Karpas-422 (cell line): ENCODE data around the gene SLC22A4. TPM values are rescaled to one million over a fixed set of nuclear protein-coding genes. Genes with fewer than 3 reads are reported as not detected.

Experiments
- DNase-seq: peaks from one replicate; pipeline ENCODE4 v3.0.0-alpha.2; 2015
- H2AFZ ChIP-seq: fragments of 200-600 bp; sonication (generic); 2 replicates; pipeline ENCODE4 v1.6.1; 2014; ENCODE audit warnings: antibody characterized with exemption, low read length, mixed read lengths
- H3K27ac ChIP-seq: fragments of 200-600 bp; sonication (generic); 2 replicates; pipeline ENCODE4 v1.5.1; 2014; ENCODE audit warnings: mild to moderate bottlenecking, low read length, moderate library complexity
- H3K27me3 ChIP-seq: fragments of 200-600 bp; sonication (generic); 2 replicates; pipeline ENCODE4 v1.6.1; 2014; ENCODE audit warnings: low read length, mixed read lengths
- H3K36me3 ChIP-seq: fragments of 200-600 bp; sonication (generic); 2 replicates; pipeline ENCODE4 v1.6.1; 2014; ENCODE audit warnings: low read length, mixed read lengths; ENCODE audit not compliant: insufficient read depth
- H3K4me1 ChIP-seq: fragments of 200-600 bp; sonication (generic); 2 replicates; pipeline ENCODE4 v1.6.1; 2014; ENCODE audit warnings: mild to moderate bottlenecking, low read length, mixed read lengths
- H3K4me2 ChIP-seq: fragments of 200-600 bp; sonication (generic); 2 replicates; pipeline ENCODE4 v1.6.1; 2014; ENCODE audit warnings: low read length, low read depth, mild to moderate bottlenecking; ENCODE audit not compliant: poor library complexity, severe bottlenecking
- H3K4me3 ChIP-seq: fragments of 200-600 bp; sonication (generic); 2 replicates; pipeline ENCODE4 v1.5.1; 2014; ENCODE audit warnings: mild to moderate bottlenecking, antibody characterized with exemption, low read length, mixed read lengths
- H3K79me2 ChIP-seq: fragments of 200-600 bp; sonication (generic); 2 replicates; pipeline ENCODE4 v1.6.1; 2014; ENCODE audit warnings: mild to moderate bottlenecking, low read length, mixed read lengths
- H3K9ac ChIP-seq: fragments of 200-600 bp; sonication (generic); 2 replicates; pipeline ENCODE4 v1.6.0; 2014; ENCODE audit warnings: low read length
- H3K9me2 ChIP-seq: fragments of 200-600 bp; sonication (generic), shearing (Covaris generic); replicated peaks from 2 replicates; pipeline ENCODE4 v1.6.0; 2014; ENCODE audit warnings: mild to moderate bottlenecking, low read length, moderate library complexity; ENCODE audit not compliant: insufficient read depth
- H3K9me3 ChIP-seq: fragments of 300-700, 200-600 bp; sonication (generic); 2 replicates; pipeline ENCODE4 v1.6.1; 2014; ENCODE audit warnings: low read length, mixed read lengths
- H4K20me1 ChIP-seq: fragments of 200-600 bp; sonication (generic); 2 replicates; pipeline ENCODE4 v1.6.1; 2014; ENCODE audit warnings: mild to moderate bottlenecking, antibody characterized with exemption, low read length, low read depth; ENCODE audit not compliant: insufficient read depth
- total RNA-seq: library from RNA; depleted of rRNA; stranded (reverse); fragments of >200 nt; shearing (Covaris generic); gene quantifications from 2 replicates; pipeline ENCODE4 v1.2.3, GENCODE V29; 2014; ENCODE audit warnings: low replicate concordance

The SLC22A4 gene
- total RNA-seq, 1 experiment from 2014 or later: 0.52 TPM

DNA sequence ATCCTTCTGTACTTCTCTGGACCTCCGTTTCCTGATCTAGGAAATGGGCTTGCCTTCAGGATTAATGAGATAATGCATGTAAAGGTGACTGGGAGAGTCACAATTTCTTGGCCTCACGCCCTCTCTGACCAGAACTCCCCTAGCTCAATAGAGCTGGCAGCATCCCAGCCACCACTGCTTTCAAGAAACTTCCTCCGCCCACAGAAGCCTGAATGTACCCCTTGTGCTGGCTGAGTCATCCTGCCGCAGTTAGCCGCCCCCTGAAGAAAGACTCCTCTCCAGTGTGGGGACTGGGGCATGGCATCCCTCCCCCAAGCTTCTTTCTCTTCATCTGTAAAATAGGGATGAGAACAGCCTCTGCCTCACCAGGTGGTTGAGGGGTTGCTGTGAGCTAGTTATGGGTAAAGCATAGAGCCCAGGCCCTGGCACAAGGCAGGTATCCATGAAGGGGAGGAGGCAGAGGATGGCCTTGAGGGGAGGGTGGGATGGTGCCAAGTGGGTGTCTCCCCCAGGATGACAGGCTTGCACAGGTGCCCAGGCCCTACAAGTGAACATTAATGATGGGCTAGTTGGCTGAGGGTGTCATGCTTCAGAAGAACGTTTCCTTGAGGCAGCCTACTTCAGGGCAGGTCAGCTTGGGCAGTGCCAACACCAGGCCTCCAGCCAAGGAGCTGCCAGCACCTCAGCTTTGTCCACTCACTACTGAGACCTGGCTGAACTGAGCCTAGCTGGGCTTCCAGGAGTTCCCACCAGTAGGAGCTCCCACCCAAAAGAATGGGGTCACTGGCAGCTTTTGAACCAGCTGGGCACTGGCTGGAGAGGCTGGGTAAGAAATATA, 33.3 kb upstream of the SLC22A4 start:
- H3K4me3 ChIP-seq: no peak overlapping the region
- no peak overlapping the region for H3K9ac ChIP-seq
- H4K20me1 ChIP-seq: no peaks in the 10 kb centered on the region
- DNase-seq: no peak
- no peaks in the 10 kb centered on the region for H3K36me3 ChIP-seq
- H3K4me2 ChIP-seq: no peak overlapping the region
- H2AFZ ChIP-seq: no peak overlapping the region
- no peaks in the 10 kb centered on the region for H3K9me3 ChIP-seq
- no peaks in the 10 kb centered on the region for H3K9me2 ChIP-seq
- no peaks in the 10 kb centered on the region for H3K79me2 ChIP-seq
- no peaks in the 10 kb centered on the region for H3K27me3 ChIP-seq
- H3K27ac ChIP-seq: no peak overlapping the region
- H3K4me1 ChIP-seq: no peaks in the 10 kb centered on the region

DNA sequence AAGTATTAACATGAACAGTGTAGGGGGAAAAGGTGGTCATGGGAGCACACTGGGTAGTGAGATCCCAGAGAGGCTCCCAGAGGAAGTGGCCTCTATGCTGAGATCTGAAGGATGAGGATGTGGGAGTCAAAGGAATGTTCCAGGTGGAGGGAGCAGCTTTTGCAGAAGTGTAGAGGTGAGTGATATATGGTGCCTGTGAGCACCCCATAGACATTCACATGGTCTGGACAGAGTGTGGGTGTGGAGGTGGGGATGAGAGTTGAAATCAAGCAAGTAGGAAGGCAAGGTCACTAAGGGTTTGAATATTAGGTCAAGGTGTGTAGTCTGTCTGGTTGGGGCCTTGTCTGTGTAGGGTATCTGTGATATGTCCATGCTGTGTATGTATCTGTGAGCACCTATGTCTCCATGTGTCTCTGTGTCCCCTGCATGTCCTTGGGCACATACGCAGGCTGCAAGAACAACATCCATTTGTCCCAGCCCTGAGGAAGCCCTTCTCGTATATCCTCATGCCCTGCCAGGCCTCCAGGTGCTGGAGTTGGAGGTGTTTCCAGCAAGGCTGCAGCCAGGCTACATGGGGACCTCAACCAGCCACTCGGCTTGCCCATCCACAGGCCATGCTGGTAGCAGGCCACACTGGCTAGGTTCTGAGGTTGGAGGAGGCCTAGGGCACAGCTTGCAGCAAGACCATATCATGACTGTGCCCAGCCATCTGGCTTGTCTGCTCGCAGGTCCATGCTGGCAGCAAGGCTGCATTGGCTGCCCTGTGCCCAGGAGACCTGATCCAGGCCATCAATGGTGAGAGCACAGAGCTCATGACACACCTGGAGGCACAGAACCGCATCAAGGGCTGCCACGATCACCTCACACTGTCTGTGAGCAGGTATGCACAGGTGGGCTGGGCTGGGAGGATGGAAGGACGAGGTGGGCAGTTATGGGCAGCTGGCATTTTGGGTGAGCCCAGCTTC, 32.0 kb upstream of the SLC22A4 start:
- Histone ChIP-seq H3K9me2 (no peaks in the 10 kb centered on the region), H3K4me1 (no peaks in the 10 kb centered on the region), H3K4me2 (no peak overlapping the region), H3K27ac (no peak overlapping the region), H3K9me3 (no peaks in the 10 kb centered on the region), H2AFZ (no peak overlapping the region), H3K9ac (no peak overlapping the region), H3K79me2 (no peaks in the 10 kb centered on the region), H4K20me1 (no peaks in the 10 kb centered on the region), H3K4me3 (no peak overlapping the region), H3K36me3 (no peaks in the 10 kb centered on the region), H3K27me3 (no peaks in the 10 kb centered on the region)
- DNase-seq: no peak

DNA sequence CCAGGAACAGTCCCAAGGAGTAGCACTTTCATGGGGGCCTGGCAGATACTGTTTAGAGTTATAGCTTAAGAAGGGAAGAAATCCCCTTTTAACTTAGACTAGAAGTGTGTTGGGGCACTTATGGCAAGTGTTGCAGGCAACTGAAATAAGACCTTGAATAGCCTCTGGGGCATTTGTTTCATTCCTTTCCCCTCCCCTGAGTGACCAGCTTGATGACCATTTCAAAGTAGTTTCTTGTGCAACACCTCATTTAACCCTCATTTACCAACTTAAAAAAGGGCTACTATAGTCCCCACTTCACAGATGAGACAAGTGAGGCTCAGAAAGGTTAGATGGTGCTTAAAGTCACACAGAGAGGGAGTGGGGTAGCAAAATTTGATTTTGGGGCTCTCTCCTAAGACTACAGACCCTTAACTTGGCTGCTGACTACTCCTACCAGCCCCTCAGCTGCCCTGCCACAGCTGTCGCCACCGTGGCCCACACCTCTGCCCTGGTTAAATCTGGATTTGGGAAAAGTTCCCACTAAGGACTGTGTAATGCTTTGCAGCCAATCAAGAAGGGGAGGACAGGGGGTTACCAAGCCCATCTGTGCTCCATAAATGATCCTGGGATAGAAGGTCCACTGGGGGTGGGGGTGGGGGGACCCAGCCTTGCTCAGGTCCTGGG, 31.2 kb upstream of the SLC22A4 start:
- Histone ChIP-seq H3K9me3 (no peaks in the 10 kb centered on the region), H3K9ac (no peak overlapping the region)

DNA sequence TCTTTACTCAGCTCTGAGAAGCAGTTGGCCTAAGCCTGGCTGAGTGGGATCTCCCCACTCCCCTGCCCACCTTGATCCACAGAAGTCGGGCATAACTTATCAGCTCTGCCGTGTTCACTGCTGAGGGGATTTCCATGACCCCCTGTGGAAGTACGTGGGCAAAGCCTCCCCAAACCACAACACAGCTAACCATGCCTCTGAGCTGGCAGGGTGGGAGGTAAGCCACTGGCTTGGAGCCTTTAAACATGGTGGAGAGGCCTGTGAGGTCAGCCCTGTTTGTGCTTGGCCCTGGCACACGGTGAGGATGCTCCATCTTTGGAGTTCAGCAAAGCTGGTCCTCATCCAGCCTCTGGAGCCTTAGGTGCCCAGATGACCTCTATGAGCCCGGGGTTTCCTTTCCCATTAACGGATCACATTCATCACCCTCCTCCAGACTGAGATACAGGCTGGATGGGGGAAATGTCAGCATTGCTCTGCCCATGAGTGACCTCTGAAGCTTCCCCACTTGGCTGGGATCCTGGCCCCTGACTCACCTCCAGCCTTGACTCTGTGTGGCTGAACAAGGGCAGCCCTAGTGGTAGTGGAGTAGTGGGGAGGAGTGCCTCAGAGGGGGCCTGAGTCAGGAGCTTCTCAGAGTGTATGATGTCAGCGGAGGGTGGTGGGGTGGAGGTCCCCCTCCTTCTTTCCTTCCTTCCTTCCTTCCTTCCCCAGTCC, 30.5 kb upstream of the SLC22A4 start:
- Histone ChIP-seq H3K36me3 (no peaks in the 10 kb centered on the region), H2AFZ (no peak overlapping the region), H3K79me2 (no peaks in the 10 kb centered on the region), H3K4me1 (no peaks in the 10 kb centered on the region), H3K9me3 (no peaks in the 10 kb centered on the region), H3K4me3 (no peak overlapping the region), H3K9ac (no peak overlapping the region), H3K4me2 (no peak overlapping the region), H3K27me3 (no peaks in the 10 kb centered on the region), H3K9me2 (no peaks in the 10 kb centered on the region), H3K27ac (no peak overlapping the region), H4K20me1 (no peaks in the 10 kb centered on the region)
- no peak for DNase-seq

More for the DNA sequence above, 31.2 kb upstream of the SLC22A4 start:
- H2AFZ ChIP-seq: no peak overlapping the region
- H3K9me2 ChIP-seq: no peaks in the 10 kb centered on the region
- H3K27ac ChIP-seq: no peak overlapping the region
- no peaks in the 10 kb centered on the region for H3K27me3 ChIP-seq
- no peaks in the 10 kb centered on the region for H3K36me3 ChIP-seq
- no peak overlapping the region for H3K4me3 ChIP-seq
- no peaks in the 10 kb centered on the region for H4K20me1 ChIP-seq
- no peaks in the 10 kb centered on the region for H3K79me2 ChIP-seq
- no peak for DNase-seq
- H3K4me2 ChIP-seq: no peak overlapping the region
- H3K4me1 ChIP-seq: no peaks in the 10 kb centered on the region

DNA sequence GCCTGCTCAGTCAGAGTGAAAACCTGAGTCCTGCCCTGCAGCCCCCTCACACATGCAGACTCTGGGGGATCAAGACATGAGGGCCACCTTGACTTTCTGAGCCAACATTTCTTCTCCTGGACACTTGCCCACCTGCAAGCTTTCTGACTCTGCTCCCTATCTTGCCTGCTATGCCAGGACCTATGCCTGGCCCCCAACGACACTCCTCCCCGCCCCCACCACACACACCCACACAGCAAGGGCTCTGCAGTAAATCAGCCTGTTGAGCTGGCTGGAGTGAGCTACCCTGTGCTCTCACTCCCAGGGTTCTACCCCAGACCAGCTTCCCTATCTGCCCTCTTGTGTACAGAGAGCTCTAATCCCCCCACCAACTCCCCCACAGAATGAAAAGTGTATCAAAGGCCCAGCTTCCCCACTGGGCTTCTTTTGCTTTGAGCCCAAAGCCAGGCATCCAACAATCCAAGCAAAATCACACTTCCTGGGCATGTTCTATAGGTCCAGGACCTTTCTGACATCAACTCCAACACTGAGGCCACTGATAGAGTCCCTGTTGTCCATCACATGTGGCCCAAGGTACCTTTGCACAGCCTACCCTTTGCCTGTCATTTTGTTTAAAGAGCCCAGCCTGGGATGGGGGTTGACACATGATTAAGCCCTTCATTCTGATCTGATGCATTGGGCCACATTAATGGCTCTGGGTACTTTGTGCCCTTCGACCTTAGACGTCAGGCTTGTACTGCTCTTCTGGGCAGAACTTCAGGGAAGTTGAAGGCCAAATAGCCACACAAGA, 29.5 kb upstream of the SLC22A4 start:
- no peaks in the 10 kb centered on the region for H4K20me1 ChIP-seq
- H3K9me2 ChIP-seq: no peaks in the 10 kb centered on the region
- H3K79me2 ChIP-seq: no peaks in the 10 kb centered on the region
- H3K27me3 ChIP-seq: no peaks in the 10 kb centered on the region
- no peaks in the 10 kb centered on the region for H3K4me1 ChIP-seq
- H3K27ac ChIP-seq: no peak overlapping the region
- H3K9ac ChIP-seq: no peak overlapping the region
- H3K9me3 ChIP-seq: no peaks in the 10 kb centered on the region
- H2AFZ ChIP-seq: no peak overlapping the region
- H3K4me2 ChIP-seq: no peak overlapping the region
- DNase-seq: no peak
- H3K4me3 ChIP-seq: no peak overlapping the region
- no peaks in the 10 kb centered on the region for H3K36me3 ChIP-seq

DNA sequence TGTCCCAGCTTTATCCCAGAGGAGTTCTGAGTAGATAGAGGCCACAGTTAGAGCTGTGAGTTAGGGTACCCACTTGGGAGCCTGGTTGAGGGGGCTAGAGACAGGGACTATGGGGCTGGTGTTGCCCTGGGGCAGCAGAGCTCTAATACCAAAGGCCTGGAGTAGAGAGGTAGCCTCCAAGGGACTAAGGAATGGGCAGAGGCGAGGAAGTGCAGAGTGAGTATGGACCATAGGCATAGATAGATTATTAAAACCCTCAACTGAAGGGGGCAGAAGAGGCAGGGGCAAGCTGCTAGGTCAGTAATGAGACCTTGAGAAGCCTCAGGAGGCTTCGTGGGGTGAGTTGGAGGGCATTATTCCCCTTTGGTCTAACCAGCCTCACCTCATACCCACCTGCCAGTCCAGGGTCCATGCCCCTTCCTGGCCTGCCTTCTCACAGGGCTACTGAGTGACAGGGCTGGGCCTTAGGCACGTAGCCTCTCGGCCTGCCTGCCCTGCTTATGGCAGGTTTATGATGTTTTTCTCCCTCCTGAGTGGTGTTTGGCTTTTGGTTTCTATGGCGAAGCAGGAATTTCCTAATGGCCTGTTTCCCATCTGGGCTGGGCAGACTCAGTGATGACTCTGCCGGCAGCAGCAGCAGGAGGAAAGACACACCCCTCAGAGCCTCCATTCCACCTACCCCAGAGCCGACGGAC, 28.7 kb upstream of the SLC22A4 start:
- H3K9me3 ChIP-seq: no peaks in the 10 kb centered on the region
- no peak overlapping the region for H2AFZ ChIP-seq
- no peak overlapping the region for H3K27ac ChIP-seq
- H3K4me1 ChIP-seq: no peaks in the 10 kb centered on the region
- DNase-seq: no peak
- no peaks in the 10 kb centered on the region for H3K27me3 ChIP-seq
- no peaks in the 10 kb centered on the region for H3K9me2 ChIP-seq
- H3K79me2 ChIP-seq: no peaks in the 10 kb centered on the region
- no peaks in the 10 kb centered on the region for H3K36me3 ChIP-seq
- no peak overlapping the region for H3K4me3 ChIP-seq
- no peaks in the 10 kb centered on the region for H4K20me1 ChIP-seq
- no peak overlapping the region for H3K9ac ChIP-seq
- no peak overlapping the region for H3K4me2 ChIP-seq
